Measurements from ENCODE around the gene AKAP13. TPM values are rescaled to one million over a fixed set of nuclear protein-coding genes. Genes with fewer than 3 reads are reported as not detected.

The AKAP13 gene
- total RNA-seq, 1 donor from 2014 or later = 41.1 TPM

GRCh38 chr15:85490856-85491255 lies 110.5 kb downstream of the AKAP13 start:
- Histone ChIP-seq H3K27me3 (ENCODE audit: control insufficient read depth, insufficient read depth, low read length) (no peaks in the 10 kb centered on the region), H3K4me3 (ENCODE audit: low read depth, low read length) (no peak overlapping the region), H3K36me3 (ENCODE audit: control insufficient read depth, insufficient read depth, low read length) (peaks cover 2% of the 10 kb centered on the region)
- DNase-seq (ENCODE audit: low read depth) (no peak), FAIRE-seq (no peak)
- TF ChIP-seq, protein P1, sequence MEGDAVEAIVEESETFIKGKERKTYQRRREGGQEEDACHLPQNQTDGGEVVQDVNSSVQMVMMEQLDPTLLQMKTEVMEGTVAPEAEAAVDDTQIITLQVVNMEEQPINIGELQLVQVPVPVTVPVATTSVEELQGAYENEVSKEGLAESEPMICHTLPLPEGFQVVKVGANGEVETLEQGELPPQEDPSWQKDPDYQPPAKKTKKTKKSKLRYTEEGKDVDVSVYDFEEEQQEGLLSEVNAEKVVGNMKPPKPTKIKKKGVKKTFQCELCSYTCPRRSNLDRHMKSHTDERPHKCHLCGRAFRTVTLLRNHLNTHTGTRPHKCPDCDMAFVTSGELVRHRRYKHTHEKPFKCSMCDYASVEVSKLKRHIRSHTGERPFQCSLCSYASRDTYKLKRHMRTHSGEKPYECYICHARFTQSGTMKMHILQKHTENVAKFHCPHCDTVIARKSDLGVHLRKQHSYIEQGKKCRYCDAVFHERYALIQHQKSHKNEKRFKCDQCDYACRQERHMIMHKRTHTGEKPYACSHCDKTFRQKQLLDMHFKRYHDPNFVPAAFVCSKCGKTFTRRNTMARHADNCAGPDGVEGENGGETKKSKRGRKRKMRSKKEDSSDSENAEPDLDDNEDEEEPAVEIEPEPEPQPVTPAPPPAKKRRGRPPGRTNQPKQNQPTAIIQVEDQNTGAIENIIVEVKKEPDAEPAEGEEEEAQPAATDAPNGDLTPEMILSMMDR (IDR thresholded peaks at IDR 0.05; ENCODE audit: insufficient read depth, low read length, severe bottlenecking) = no peak

GRCh38 chr15:85491691-85492090 lies 111.3 kb downstream of the AKAP13 start:
- Histone ChIP-seq H3K4me3 (ENCODE audit: low read depth, low read length) (no peak overlapping the region), H3K36me3 (ENCODE audit: control insufficient read depth, insufficient read depth, low read length) (peaks cover 2% of the 10 kb centered on the region), H3K27me3 (ENCODE audit: control insufficient read depth, insufficient read depth, low read length) (no peaks in the 10 kb centered on the region)
- FAIRE-seq (no peak), DNase-seq (ENCODE audit: low read depth) (no peak)
- TF ChIP-seq, protein P1 (IDR thresholded peaks at IDR 0.05; ENCODE audit: insufficient read depth, low read length, severe bottlenecking) = no peak

GRCh38 chr15:85492406-85492805 lies 112.0 kb downstream of the AKAP13 start:
- FAIRE-seq = no peak
- Histone ChIP-seq H3K36me3 (ENCODE audit: control insufficient read depth, insufficient read depth, low read length) (peaks cover 2% of the 10 kb centered on the region), H3K27me3 (ENCODE audit: control insufficient read depth, insufficient read depth, low read length) (no peaks in the 10 kb centered on the region), H3K4me3 (ENCODE audit: low read depth, low read length) (no peak overlapping the region)
- TF ChIP-seq, protein P1 (IDR thresholded peaks at IDR 0.05; ENCODE audit: insufficient read depth, low read length, severe bottlenecking) = no peak
- no peak for DNase-seq (ENCODE audit: low read depth)

GRCh38 chr15:85493260-85493659 lies 112.9 kb downstream of the AKAP13 start:
- TF ChIP-seq, protein P1 (IDR thresholded peaks at IDR 0.05; ENCODE audit: insufficient read depth, low read length, severe bottlenecking) = no peak
- DNase-seq (ENCODE audit: low read depth) (no peak), FAIRE-seq (no peak)
- H3K4me3 ChIP-seq (ENCODE audit: low read depth, low read length) = no peak overlapping the region
- H3K27me3 ChIP-seq (ENCODE audit: control insufficient read depth, insufficient read depth, low read length) = no peaks in the 10 kb centered on the region
- no peaks in the 10 kb centered on the region for H3K36me3 ChIP-seq (ENCODE audit: control insufficient read depth, insufficient read depth, low read length)

DNA sequence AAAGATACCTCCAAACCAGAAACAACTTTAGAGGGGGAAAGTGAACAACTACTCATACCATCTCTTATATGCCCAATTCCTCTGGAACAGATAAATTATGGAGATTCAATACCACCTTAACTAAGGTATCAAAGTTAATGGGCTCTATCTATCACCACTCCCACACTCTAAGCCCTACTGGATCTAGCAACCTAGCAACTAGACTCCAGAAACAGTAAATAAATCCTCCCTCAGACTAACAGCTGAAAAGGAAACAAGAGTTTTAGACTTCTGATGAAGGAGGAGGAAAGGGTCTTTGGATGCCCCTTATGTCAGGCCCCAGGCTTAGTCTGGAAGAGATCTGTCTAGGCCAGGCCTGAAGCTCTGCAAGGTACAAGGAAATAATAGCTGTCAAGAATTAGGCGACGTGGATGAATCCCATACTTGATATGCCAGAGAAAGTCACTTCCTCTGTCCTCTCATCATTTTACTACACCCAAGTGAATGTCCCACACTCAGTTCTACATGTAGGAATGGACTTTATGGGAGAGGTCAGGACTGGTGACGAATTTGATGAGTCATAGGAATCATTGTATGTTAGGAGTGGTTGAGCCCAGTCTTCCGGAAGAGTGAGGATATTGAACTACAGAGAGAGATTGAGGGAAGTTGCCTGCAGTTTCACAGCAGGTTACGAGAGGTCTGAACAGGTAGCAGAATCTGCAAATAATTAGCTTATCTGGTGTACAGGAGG lies 113.8 kb downstream of the AKAP13 start:
- DNase-seq (ENCODE audit: low read depth) (peak; percentile 95), FAIRE-seq (peak; percentile 66)
- TF ChIP-seq, protein P1 (IDR thresholded peaks at IDR 0.05; ENCODE audit: insufficient read depth, low read length, severe bottlenecking) = no peak

DNA sequence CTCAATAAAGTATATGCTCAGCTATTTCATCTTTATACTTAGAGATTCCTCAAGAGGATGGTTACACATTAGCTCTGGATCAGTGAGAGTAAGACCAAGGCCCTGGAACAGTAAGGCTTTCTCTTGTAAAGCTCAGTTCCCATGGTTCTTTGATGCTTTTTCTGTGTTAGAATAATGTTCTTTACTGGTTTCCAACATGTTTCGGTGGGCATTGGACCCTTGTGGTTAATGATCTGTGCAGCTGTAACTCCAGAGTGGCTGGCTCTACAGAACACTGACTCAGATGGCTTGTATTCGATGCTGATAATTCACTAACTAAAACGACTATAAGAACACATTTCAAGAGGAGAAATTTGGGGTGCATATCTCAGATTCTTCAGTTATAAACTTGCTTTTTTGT lies 114.7 kb downstream of the AKAP13 start:
- H3K4me3 ChIP-seq (ENCODE audit: low read depth, low read length) = no peak overlapping the region
- FAIRE-seq = no peak
- TF ChIP-seq, protein P1 (IDR thresholded peaks at IDR 0.05; ENCODE audit: insufficient read depth, low read length, severe bottlenecking) = no peak

More for the DNA sequence above, 113.8 kb downstream of the AKAP13 start:
- no peaks in the 10 kb centered on the region for H3K27me3 ChIP-seq (ENCODE audit: control insufficient read depth, insufficient read depth, low read length)
- no peaks in the 10 kb centered on the region for H3K36me3 ChIP-seq (ENCODE audit: control insufficient read depth, insufficient read depth, low read length)
- no peak overlapping the region for H3K4me3 ChIP-seq (ENCODE audit: low read depth, low read length)

More for the DNA sequence above, 114.7 kb downstream of the AKAP13 start:
- Histone ChIP-seq H3K27me3 (ENCODE audit: control insufficient read depth, insufficient read depth, low read length) (no peaks in the 10 kb centered on the region), H3K36me3 (ENCODE audit: control insufficient read depth, insufficient read depth, low read length) (no peaks in the 10 kb centered on the region)
- DNase-seq (ENCODE audit: low read depth) = no peak
